Endothelial cell (in vitro differentiated cells): ENCODE results near the gene SLC38A11. TPM values are rescaled to one million over a fixed set of nuclear protein-coding genes. Genes with fewer than 3 reads are reported as not detected.
"Not testable (repeated sequence)": the region's sequence is repeated elsewhere in the genome, so short reads cannot be mapped to it uniquely, and the experiment has no call there.

Experiments
- DNase-seq: peaks from one replicate; pipeline ENCODE4 v3.0.0; 2021; ENCODE audit warnings: low spot score
- H3K27ac Mint-ChIP-seq: one replicate; pipeline ENCODE4 v1.8.0; 2021; ENCODE audit warnings: mixed read lengths, inconsistent platforms; ENCODE audit not compliant: unreplicated experiment
- H3K27me3 Mint-ChIP-seq: one replicate; pipeline ENCODE4 v1.8.0; 2021; ENCODE audit warnings: mild to moderate bottlenecking, moderate library complexity, mixed read lengths, inconsistent platforms; ENCODE audit not compliant: unreplicated experiment
- H3K36me3 Mint-ChIP-seq: one replicate; pipeline ENCODE4 v1.8.0; 2021; ENCODE audit warnings: mild to moderate bottlenecking, low read depth, mixed read lengths, inconsistent platforms; ENCODE audit not compliant: unreplicated experiment
- H3K4me1 Mint-ChIP-seq: one replicate; pipeline ENCODE4 v1.8.0; 2021; ENCODE audit warnings: mild to moderate bottlenecking, mixed read lengths, inconsistent platforms; ENCODE audit not compliant: unreplicated experiment
- H3K4me3 Mint-ChIP-seq: one replicate; pipeline ENCODE4 v1.8.0; 2021; ENCODE audit warnings: mild to moderate bottlenecking, mixed read lengths, inconsistent platforms; ENCODE audit not compliant: unreplicated experiment
- H3K9me3 Mint-ChIP-seq: one replicate; pipeline ENCODE4 v1.8.0; 2021; ENCODE audit warnings: mixed read lengths, inconsistent platforms; ENCODE audit not compliant: unreplicated experiment
- CTCF ChIP-seq: fragments of 200-600 bp; sonication (generic); IDR thresholded peaks from one replicate; pipeline ENCODE4 v1.5.0; 2021; ENCODE audit warnings: antibody characterized with exemption; ENCODE audit not compliant: unreplicated experiment
- total RNA-seq: library from RNA; stranded (reverse); fragmentation: NEBNext Ultra II Directional; extraction: Animal tissue kit (Norgen Biotek cat#: 25700); gene quantifications from one replicate; pipeline ENCODE4 v1.2.1, GENCODE V29; 2021; ENCODE audit not compliant: unreplicated experiment

Gene SLC38A11
- total RNA-seq, 1 donor from 2014 or later: not detected

GRCh38 chr2:164984428-164984827 is 29.1 kb upstream of the SLC38A11 start:
- Mint-ChIP-seq H3K9me3 (no peaks in the 10 kb centered on the region), H3K4me3 (no peak overlapping the region), H3K27ac (no peak overlapping the region)

DNA sequence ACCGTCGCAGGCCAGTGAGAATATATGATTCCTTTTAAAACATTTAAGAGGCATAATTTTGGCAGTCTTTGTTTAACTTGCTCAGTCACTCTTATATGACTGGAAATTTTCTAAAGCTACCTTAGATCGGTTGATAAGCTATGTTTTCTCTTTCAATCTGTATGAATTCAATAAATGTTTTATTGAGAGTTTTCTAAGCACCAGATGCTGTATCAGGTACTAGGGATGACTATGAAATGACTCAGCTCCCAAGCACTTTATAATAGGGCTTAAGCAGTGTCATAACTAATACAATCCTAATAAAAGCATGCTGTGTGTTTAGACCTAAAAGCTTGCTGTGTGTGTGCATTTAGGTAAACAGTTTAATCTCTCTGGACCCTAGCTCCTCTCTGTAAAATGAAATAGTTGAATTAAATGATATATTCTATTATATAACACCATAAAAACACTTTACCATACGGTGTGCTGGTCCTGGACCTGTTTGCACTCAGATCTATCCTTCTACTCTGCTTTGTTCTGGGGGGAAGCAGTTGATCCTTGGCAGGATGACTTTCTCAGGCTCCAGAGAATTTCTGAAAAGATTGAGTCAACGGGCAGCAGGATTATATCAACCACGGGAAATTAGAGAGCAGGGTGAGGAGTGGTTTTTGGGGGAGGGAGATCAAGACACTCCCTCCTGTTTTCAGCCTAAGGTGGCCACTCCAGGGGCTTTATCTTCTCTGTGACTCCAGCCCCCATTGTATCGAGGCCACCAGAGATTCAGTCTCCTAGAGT is 26.1 kb upstream of the SLC38A11 start:
- H3K4me1 Mint-ChIP-seq: peaks cover 13% of the 10 kb centered on the region
- no peak for DNase-seq
- H3K4me3 Mint-ChIP-seq: no peak overlapping the region
- H3K27me3 Mint-ChIP-seq: no peaks in the 10 kb centered on the region
- H3K9me3 Mint-ChIP-seq: no peaks in the 10 kb centered on the region
- no peak overlapping the region for H3K27ac Mint-ChIP-seq
- no peaks in the 10 kb centered on the region for H3K36me3 Mint-ChIP-seq
- no peak for TF ChIP-seq CTCF

More at GRCh38 chr2:164984428-164984827, 29.1 kb upstream of the SLC38A11 start:
- Mint-ChIP-seq H3K27me3 (no peaks in the 10 kb centered on the region), H3K36me3 (no peaks in the 10 kb centered on the region), H3K4me1 (peaks cover 30% of the 10 kb centered on the region)
- TF ChIP-seq CTCF: no peak
- no peak for DNase-seq

DNA sequence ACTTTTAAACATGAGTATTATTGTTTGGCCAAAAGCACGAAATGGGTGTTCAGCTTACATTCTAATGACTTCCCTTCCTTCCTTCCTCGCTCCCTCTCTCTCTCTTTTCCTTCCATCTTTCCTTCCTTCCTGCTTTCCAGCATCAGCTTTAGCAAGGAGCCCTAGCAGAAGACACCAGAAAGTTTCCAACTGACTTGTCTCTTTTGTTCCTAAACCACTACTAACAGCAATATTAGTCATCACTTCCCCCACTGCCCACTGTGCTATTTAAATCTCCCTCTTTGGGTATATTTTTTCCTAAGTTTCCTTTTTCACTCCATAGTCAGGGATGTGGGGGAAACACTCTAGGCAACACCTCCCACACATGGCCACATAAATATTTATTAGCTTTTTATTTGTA is 25.4 kb upstream of the SLC38A11 start:
- not testable (repeated sequence) for H3K27ac Mint-ChIP-seq, DNase-seq

GRCh38 chr2:164979113-164979512 is 23.8 kb upstream of the SLC38A11 start:
- no peak for TF ChIP-seq CTCF
- H3K4me3 Mint-ChIP-seq: no peak overlapping the region
- peaks cover 13% of the 10 kb centered on the region for H3K4me1 Mint-ChIP-seq
- no peaks in the 10 kb centered on the region for H3K36me3 Mint-ChIP-seq
- no peaks in the 10 kb centered on the region for H3K27me3 Mint-ChIP-seq
- no peak for DNase-seq
- H3K9me3 Mint-ChIP-seq: no peaks in the 10 kb centered on the region
- H3K27ac Mint-ChIP-seq: no peak overlapping the region

More for the DNA sequence above, 25.4 kb upstream of the SLC38A11 start:
- H3K9me3 Mint-ChIP-seq, H3K36me3 Mint-ChIP-seq, H3K4me3 Mint-ChIP-seq, H3K27me3 Mint-ChIP-seq: not testable (repeated sequence)
- H3K4me1 Mint-ChIP-seq: peaks cover 13% of the 10 kb centered on the region

- not testable (repeated sequence) for H3K27me3 Mint-ChIP-seq
Observed at GRCh38 chr2:164976875-164977470, 21.6 kb upstream of the SLC38A11 start.

DNA sequence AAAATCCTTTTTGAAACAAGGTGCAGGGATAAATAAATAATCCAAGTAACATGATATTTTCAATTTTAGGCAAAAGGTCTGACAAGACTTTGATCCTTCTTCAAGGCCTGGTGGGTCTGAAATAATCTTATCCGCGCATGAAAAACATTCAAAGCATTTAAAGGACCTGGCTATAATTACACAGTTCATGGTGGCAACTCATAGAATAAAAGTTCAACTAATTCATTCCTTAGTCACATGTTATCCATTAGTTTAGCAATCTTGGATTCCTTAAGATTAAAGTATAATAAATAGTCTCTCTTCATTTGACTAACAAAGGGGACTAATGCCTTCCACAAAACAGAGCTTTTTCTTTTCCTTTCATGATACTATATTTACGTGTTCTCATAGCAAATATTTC is 21.0 kb upstream of the SLC38A11 start:
- H3K9me3 Mint-ChIP-seq: no peaks in the 10 kb centered on the region
- H3K27me3 Mint-ChIP-seq: peaks cover 2% of the 10 kb centered on the region
- no peaks in the 10 kb centered on the region for H3K36me3 Mint-ChIP-seq
- no peak overlapping the region for H3K4me3 Mint-ChIP-seq
- DNase-seq: no peak
- H3K27ac Mint-ChIP-seq: no peak overlapping the region
- peaks cover 11% of the 10 kb centered on the region for H3K4me1 Mint-ChIP-seq
- no peak for TF ChIP-seq CTCF

More at GRCh38 chr2:164976875-164977470, 21.6 kb upstream of the SLC38A11 start:
- not testable (repeated sequence) for DNase-seq, H3K9me3 Mint-ChIP-seq, H3K36me3 Mint-ChIP-seq, H3K27ac Mint-ChIP-seq, H3K4me3 Mint-ChIP-seq
- peaks cover 12% of the 10 kb centered on the region for H3K4me1 Mint-ChIP-seq
